HepG2 (cell line): ENCODE measurements around the gene TMEM87A. TPM values are rescaled to one million over a fixed set of nuclear protein-coding genes. Genes with fewer than 3 reads are reported as not detected.

Experiments
- CCDC6 ChIP-seq: sonication (generic); formaldehyde crosslinking; IDR thresholded peaks from 2 replicates; pipeline ENCODE4 v1.8.1; 2022; ENCODE audit warnings: mild to moderate bottlenecking, missing genetic modification reagents, moderate library complexity
- CREM ChIP-seq, 2 experiments: sonication (generic) in 1 of 2; formaldehyde crosslinking in 1 of 2; IDR thresholded peaks; 2 replicates each; pipeline versions ENCODE4 v1.4.0 to v1.6.1; 2016 to 2020; ENCODE audit warnings: antibody characterized with exemption in 1 of 2, mild to moderate bottlenecking in 1 of 2, missing genetic modification reagents in 1 of 2
- FOXA1 ChIP-seq, 2 experiments: fragments of 450-650 bp in 1 of 2; sonication (generic) in 1 of 2; formaldehyde crosslinking in 1 of 2; IDR thresholded peaks; 2 replicates each; pipeline versions ENCODE4 v1.4.0 to v1.6.1; 2016 to 2020; ENCODE audit warnings: missing genetic modification reagents in 1 of 2
- HDAC1 ChIP-seq: sonication (generic); formaldehyde crosslinking; IDR thresholded peaks from 2 replicates; pipeline ENCODE4 v1.5.1; 2020; ENCODE audit warnings: mild to moderate bottlenecking, missing genetic modification reagents
- NCOR1 ChIP-seq: fragments of 200-600 bp; sonication (generic); IDR thresholded peaks from 2 replicates; pipeline ENCODE4 v1.7.0; 2017; ENCODE audit warnings: antibody characterized with exemption, low read length, borderline replicate concordance
- PTBP1 ChIP-seq: fragments of 200-400 bp; formaldehyde crosslinking; IDR thresholded peaks from 2 replicates; pipeline ENCODE4 v1.6.1; 2018; ENCODE audit warnings: low read length, low read depth; ENCODE audit not compliant: poor library complexity, severe bottlenecking
- RAD21 ChIP-seq: fragments of 450-650 bp; formaldehyde crosslinking; IDR thresholded peaks from 2 replicates; pipeline ENCODE4 v1.5.0; 2020; ENCODE audit warnings: mild to moderate bottlenecking
- SOX13 ChIP-seq, 3 experiments: fragments of 450-650 bp in 1 of 3; sonication (generic) in 1 of 3; formaldehyde crosslinking in 1 of 3; IDR thresholded peaks in 2 of 3; conservative IDR thresholded peaks in 1 of 3; 2 replicates each; pipeline versions ENCODE4 v1.5.0 to v1.6.1; 2016 to 2020; ENCODE audit warnings: antibody characterized with exemption in 1 of 3, mild to moderate bottlenecking in 1 of 3, missing compliant biosample characterization in 1 of 3, missing genetic modification reagents in 1 of 3, moderate library complexity in 1 of 3
- ZFP1 ChIP-seq: IDR thresholded peaks from 2 replicates; pipeline ENCODE4 v1.6.1; 2016
- ZSCAN29 ChIP-seq: sonication (generic); formaldehyde crosslinking; conservative IDR thresholded peaks from 2 replicates; pipeline ENCODE4 v1.4.0; 2020; ENCODE audit warnings: mild to moderate bottlenecking, missing genetic modification reagents
- polyA plus RNA-seq, 8 experiments: library from polyadenylated mRNA; depleted of rRNA in 3 of 8; stranded (reverse) in 7 of 8; unstranded in 1 of 8; fragments of >200 nt; fragmentation: Illumina TruSeq in 4 of 8; extraction: Trizol in 4 of 8; gene quantifications; 2 replicates each; pipeline versions ENCODE4 v1.2.1 to v1.2.3, GENCODE V29; 2011 to 2016; ENCODE audit warnings: low read depth in 4 of 8, missing spikeins in 1 of 8, mixed read lengths in 1 of 8; ENCODE audit not compliant: insufficient read depth in 1 of 8
- total RNA-seq, 5 experiments: library from RNA; depleted of rRNA; stranded (reverse); fragments of >200 nt; fragmentation: Illumina TruSeq; extraction: Trizol; gene quantifications; 2 replicates each; pipeline ENCODE4 v1.2.3, GENCODE V29; 2016; ENCODE audit warnings: low read depth in 1 of 5
- TF ChIP-seq, protein P1 (sequence below): sonication (generic); formaldehyde crosslinking; IDR thresholded peaks from 2 replicates; pipeline ENCODE4 v1.4.0; 2020; ENCODE audit warnings: missing genetic modification reagents
- TF ChIP-seq, protein P2 (sequence below): sonication (generic); formaldehyde crosslinking; IDR thresholded peaks from 2 replicates; pipeline ENCODE4 v1.5.0; 2020; ENCODE audit warnings: mild to moderate bottlenecking, missing genetic modification reagents, borderline replicate concordance
- TF ChIP-seq, protein P3 (sequence below): sonication (generic); formaldehyde crosslinking; IDR thresholded peaks from 2 replicates; pipeline ENCODE4 v1.8.0; 2022; ENCODE audit warnings: mild to moderate bottlenecking, missing genetic modification reagents
- TF ChIP-seq, protein P4 (sequence below): sonication (generic); formaldehyde crosslinking; IDR thresholded peaks from 2 replicates; pipeline ENCODE4 v1.4.0; 2020; ENCODE audit warnings: missing genetic modification reagents, borderline replicate concordance

Gene TMEM87A
- total and polyA plus RNA-seq, 2 of the 13 experiments (the other 11 are each of a cell fraction or from before 2014, with no cell fraction given) = 20.2 to 42.8 TPM

DNA sequence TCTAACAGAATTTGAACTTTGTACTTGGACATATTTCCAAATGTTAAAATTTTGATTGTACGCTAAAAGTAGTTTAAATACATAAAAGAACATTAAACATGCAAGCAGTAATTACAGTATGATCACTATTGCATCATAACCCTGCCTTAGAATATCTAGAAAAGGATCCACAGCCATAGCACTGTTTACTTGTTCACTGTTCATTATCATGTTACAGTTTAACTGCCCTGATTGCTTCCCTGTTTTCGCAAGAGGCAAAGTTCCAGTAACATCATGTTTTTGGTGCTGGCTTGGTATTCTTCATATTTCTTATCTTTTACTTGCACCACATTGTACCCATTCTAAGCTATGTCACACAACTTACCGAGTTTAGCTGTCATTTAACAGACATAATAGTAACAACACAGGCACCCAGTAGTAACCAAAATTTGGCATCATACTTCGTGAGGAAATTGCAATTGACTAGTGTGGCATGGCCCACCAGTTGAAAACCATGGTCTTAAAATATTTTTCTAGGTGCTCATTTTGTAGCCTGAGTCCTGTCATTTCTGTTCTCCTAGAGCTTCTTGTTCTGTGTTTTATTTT, 13.3 kb upstream of the TMEM87A start (continued):
- TF ChIP-seq, protein P1, sequence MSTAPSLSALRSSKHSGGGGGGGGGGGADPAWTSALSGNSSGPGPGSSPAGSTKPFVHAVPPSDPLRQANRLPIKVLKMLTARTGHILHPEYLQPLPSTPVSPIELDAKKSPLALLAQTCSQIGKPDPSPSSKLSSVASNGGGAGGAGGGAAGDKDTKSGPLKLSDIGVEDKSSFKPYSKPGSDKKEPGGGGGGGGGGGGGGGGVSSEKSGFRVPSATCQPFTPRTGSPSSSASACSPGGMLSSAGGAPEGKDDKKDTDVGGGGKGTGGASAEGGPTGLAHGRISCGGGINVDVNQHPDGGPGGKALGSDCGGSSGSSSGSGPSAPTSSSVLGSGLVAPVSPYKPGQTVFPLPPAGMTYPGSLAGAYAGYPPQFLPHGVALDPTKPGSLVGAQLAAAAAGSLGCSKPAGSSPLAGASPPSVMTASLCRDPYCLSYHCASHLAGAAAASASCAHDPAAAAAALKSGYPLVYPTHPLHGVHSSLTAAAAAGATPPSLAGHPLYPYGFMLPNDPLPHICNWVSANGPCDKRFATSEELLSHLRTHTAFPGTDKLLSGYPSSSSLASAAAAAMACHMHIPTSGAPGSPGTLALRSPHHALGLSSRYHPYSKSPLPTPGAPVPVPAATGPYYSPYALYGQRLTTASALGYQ (CRISPR knock-in tag) = no peak
- TF ChIP-seq FOXA1 (IDR thresholded peaks at IDR 0.05) (no peak), FOXA1 (CRISPR knock-in tag; IDR thresholded peaks at IDR 0.05) (peak; percentile 89), CREM (IDR thresholded peaks at IDR 0.05) (peak; percentile 56; the same call in 1 of the 2 replicates), CREM (CRISPR knock-in tag; IDR thresholded peaks at IDR 0.05) (no peak), NCOR1 (0 out of 2 replicates have a peak, but pooled peaks have one; percentile 16), HDAC1 (0 out of 2 replicates have a peak, but pooled peaks have one; percentile 26), CCDC6 (CRISPR knock-in tag) (no peak), SOX13 (IDR thresholded peaks at IDR 0.05) (no peak), SOX13 (CRISPR knock-in tag; conservative IDR thresholded peaks at IDR 0.05 in 1 of 2, IDR thresholded peaks at IDR 0.05 in 1 of 2) (peak in 1 of 2 experiments; percentile 86; a peak in 2 of 4 replicates), ZSCAN29 (CRISPR knock-in tag) (no peak), RAD21 (CRISPR knock-in tag) (no peak), ZFP1 (CRISPR knock-in tag) (0 out of 2 replicates have a peak, but pooled peaks have one; percentile 64), PTBP1 (no peak)
- TF ChIP-seq, protein P2, sequence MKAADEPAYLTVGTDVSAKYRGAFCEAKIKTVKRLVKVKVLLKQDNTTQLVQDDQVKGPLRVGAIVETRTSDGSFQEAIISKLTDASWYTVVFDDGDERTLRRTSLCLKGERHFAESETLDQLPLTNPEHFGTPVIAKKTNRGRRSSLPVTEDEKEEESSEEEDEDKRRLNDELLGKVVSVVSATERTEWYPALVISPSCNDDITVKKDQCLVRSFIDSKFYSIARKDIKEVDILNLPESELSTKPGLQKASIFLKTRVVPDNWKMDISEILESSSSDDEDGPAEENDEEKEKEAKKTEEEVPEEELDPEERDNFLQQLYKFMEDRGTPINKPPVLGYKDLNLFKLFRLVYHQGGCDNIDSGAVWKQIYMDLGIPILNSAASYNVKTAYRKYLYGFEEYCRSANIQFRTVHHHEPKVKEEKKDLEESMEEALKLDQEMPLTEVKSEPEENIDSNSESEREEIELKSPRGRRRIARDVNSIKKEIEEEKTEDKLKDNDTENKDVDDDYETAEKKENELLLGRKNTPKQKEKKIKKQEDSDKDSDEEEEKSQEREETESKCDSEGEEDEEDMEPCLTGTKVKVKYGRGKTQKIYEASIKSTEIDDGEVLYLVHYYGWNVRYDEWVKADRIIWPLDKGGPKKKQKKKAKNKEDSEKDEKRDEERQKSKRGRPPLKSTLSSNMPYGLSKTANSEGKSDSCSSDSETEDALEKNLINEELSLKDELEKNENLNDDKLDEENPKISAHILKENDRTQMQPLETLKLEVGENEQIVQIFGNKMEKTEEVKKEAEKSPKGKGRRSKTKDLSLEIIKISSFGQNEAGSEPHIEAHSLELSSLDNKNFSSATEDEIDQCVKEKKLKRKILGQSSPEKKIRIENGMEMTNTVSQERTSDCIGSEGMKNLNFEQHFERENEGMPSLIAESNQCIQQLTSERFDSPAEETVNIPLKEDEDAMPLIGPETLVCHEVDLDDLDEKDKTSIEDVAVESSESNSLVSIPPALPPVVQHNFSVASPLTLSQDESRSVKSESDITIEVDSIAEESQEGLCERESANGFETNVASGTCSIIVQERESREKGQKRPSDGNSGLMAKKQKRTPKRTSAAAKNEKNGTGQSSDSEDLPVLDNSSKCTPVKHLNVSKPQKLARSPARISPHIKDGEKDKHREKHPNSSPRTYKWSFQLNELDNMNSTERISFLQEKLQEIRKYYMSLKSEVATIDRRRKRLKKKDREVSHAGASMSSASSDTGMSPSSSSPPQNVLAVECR = peak; percentile 26; the same call in 1 of the 2 replicates
- TF ChIP-seq, protein P3, sequence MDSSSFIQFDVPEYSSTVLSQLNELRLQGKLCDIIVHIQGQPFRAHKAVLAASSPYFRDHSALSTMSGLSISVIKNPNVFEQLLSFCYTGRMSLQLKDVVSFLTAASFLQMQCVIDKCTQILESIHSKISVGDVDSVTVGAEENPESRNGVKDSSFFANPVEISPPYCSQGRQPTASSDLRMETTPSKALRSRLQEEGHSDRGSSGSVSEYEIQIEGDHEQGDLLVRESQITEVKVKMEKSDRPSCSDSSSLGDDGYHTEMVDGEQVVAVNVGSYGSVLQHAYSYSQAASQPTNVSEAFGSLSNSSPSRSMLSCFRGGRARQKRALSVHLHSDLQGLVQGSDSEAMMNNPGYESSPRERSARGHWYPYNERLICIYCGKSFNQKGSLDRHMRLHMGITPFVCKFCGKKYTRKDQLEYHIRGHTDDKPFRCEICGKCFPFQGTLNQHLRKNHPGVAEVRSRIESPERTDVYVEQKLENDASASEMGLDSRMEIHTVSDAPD (CRISPR knock-in tag) = peak; percentile 61; the same call in 1 of the 2 replicates
- TF ChIP-seq, protein P4, sequence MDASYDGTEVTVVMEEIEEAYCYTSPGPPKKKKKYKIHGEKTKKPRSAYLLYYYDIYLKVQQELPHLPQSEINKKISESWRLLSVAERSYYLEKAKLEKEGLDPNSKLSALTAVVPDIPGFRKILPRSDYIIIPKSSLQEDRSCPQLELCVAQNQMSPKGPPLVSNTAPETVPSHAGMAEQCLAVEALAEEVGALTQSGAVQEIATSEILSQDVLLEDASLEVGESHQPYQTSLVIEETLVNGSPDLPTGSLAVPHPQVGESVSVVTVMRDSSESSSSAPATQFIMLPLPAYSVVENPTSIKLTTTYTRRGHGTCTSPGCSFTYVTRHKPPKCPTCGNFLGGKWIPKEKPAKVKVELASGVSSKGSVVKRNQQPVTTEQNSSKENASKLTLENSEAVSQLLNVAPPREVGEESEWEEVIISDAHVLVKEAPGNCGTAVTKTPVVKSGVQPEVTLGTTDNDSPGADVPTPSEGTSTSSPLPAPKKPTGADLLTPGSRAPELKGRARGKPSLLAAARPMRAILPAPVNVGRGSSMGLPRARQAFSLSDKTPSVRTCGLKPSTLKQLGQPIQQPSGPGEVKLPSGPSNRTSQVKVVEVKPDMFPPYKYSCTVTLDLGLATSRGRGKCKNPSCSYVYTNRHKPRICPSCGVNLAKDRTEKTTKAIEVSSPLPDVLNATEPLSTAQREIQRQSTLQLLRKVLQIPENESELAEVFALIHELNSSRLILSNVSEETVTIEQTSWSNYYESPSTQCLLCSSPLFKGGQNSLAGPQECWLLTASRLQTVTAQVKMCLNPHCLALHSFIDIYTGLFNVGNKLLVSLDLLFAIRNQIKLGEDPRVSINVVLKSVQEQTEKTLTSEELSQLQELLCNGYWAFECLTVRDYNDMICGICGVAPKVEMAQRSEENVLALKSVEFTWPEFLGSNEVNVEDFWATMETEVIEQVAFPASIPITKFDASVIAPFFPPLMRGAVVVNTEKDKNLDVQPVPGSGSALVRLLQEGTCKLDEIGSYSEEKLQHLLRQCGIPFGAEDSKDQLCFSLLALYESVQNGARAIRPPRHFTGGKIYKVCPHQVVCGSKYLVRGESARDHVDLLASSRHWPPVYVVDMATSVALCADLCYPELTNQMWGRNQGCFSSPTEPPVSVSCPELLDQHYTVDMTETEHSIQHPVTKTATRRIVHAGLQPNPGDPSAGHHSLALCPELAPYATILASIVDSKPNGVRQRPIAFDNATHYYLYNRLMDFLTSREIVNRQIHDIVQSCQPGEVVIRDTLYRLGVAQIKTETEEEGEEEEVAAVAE (CRISPR knock-in tag) = 0 out of 2 replicates have a peak, but pooled peaks have one; percentile 29
